Dermis blood vessel endothelial cell (primary cell): ENCODE results near the gene MRPS35. TPM values are rescaled to one million over a fixed set of nuclear protein-coding genes. Genes with fewer than 3 reads are reported as not detected.

Experiments
- total RNA-seq: library from RNA; depleted of rRNA; stranded (reverse); fragments of >200 nt; gene quantifications from 2 replicates; pipeline ENCODE4 v1.2.3, GENCODE V29; 2014

Gene MRPS35
- total RNA-seq, 1 donor from 2014 or later, result 46.3 TPM

Other genes with a start within 250 kb of the MRPS35 start
- gene PPFIBP1, start 186.6 kb upstream of the MRPS35 start, total RNA-seq, result 354 and 576 TPM in 2 replicates
- 7.0 and 10.9 TPM in 2 replicates for gene REP15, start 14.4 kb upstream of the MRPS35 start, total RNA-seq
- 23.6 and 33.4 TPM in 2 replicates for gene KLHL42, start 69.4 kb downstream of the MRPS35 start, total RNA-seq
- gene MANSC4, start 69.4 kb downstream of the MRPS35 start, total RNA-seq, result not detected in 2 replicates